SJCRH30 (cell line): Measurements from ENCODE around the gene VEZF1. TPM values are rescaled to one million over a fixed set of nuclear protein-coding genes. Genes with fewer than 3 reads are reported as not detected.
A peak's percentile ranks its signal among the peaks of the same experiment; 100 is the strongest.

Source experiments
- DNase-seq, 2 experiments: peaks; one replicate each; pipeline ENCODE4 v3.0.0-alpha.2; 2015 to 2020
- H3K27ac ChIP-seq: fragments of 250-450 bp; sonication (Bioruptor Pico); 2 replicates; pipeline ENCODE4 v1.5.1; 2020; ENCODE audit warnings: mild to moderate bottlenecking, moderate library complexity
- H3K27me3 ChIP-seq: fragments of 250-450 bp; sonication (Bioruptor Pico); 2 replicates; pipeline ENCODE4 v1.5.1; 2020; ENCODE audit warnings: mild to moderate bottlenecking, moderate library complexity
- H3K36me3 ChIP-seq: fragments of 250-450 bp; sonication (Bioruptor Pico); 2 replicates; pipeline ENCODE4 v1.5.1; 2020; ENCODE audit warnings: mild to moderate bottlenecking, moderate library complexity
- H3K4me1 ChIP-seq: fragments of 250-450 bp; sonication (Bioruptor Pico); 2 replicates; pipeline ENCODE4 v1.5.1; 2020; ENCODE audit warnings: mild to moderate bottlenecking, moderate library complexity
- H3K4me3 ChIP-seq: fragments of 250-450 bp; sonication (Bioruptor Pico); 2 replicates; pipeline ENCODE4 v1.5.1; 2020; ENCODE audit warnings: mild to moderate bottlenecking, moderate library complexity
- H3K9me3 ChIP-seq: fragments of 250-450 bp; sonication (Bioruptor Pico); replicated peaks from 2 replicates; pipeline ENCODE4 v1.5.1; 2020; ENCODE audit warnings: mild to moderate bottlenecking, moderate library complexity
- total RNA-seq: library from RNA; depleted of rRNA; stranded (reverse); fragments of >200 nt; shearing (Covaris generic); gene quantifications from 2 replicates; pipeline ENCODE4 v1.2.3, GENCODE V29; 2014

The VEZF1 gene
- total RNA-seq, 1 experiment from 2014 or later, result 78.9 TPM

GRCh38 chr17:57940653-57941329 is 47.3 kb downstream of the VEZF1 start:
- DNase-seq, result no peak
- Histone ChIP-seq H3K4me3 (no peak overlapping the region), H3K27ac (peak overlapping the region; percentile 12; the same call in 1 of the 2 replicates), H3K36me3 (no peaks in the 10 kb centered on the region), H3K27me3 (no peaks in the 10 kb centered on the region), H3K4me1 (peaks cover 60% of the 10 kb centered on the region), H3K9me3 (no peaks in the 10 kb centered on the region)

- Histone ChIP-seq H3K27me3 (no peaks in the 10 kb centered on the region), H3K4me1 (peaks cover 59% of the 10 kb centered on the region), H3K27ac (peak overlapping the region; percentile 12; the same call in 1 of the 2 replicates), H3K36me3 (no peaks in the 10 kb centered on the region), H3K4me3 (no peak overlapping the region), H3K9me3 (no peaks in the 10 kb centered on the region)
- peak; percentile 50 to 74 for DNase-seq
These were observed 47.8 kb downstream of the VEZF1 start for GRCh38 chr17:57940231-57940630.

- Histone ChIP-seq H3K4me3 (no peak overlapping the region), H3K27me3 (no peaks in the 10 kb centered on the region), H3K27ac (peak overlapping the region; percentile 12; the same call in 1 of the 2 replicates), H3K9me3 (no peaks in the 10 kb centered on the region), H3K4me1 (peaks cover 59% of the 10 kb centered on the region), H3K36me3 (no peaks in the 10 kb centered on the region)
- DNase-seq, result peak in 1 of 2 experiments; percentile 41
These were observed 48.3 kb downstream of the VEZF1 start for GRCh38 chr17:57939797-57940196.

GRCh38 chr17:57938061-57938502 is 50.0 kb downstream of the VEZF1 start:
- DNase-seq, result no peak
- Histone ChIP-seq H3K36me3 (no peaks in the 10 kb centered on the region), H3K27me3 (no peaks in the 10 kb centered on the region), H3K4me1 (peaks cover 48% of the 10 kb centered on the region), H3K9me3 (no peaks in the 10 kb centered on the region), H3K27ac (no peak overlapping the region), H3K4me3 (no peak overlapping the region)

- DNase-seq, result no peak
- no peak overlapping the region for H3K4me3 ChIP-seq
- peaks cover 44% of the 10 kb centered on the region for H3K4me1 ChIP-seq
- no peak overlapping the region for H3K27ac ChIP-seq
- no peaks in the 10 kb centered on the region for H3K36me3 ChIP-seq
- no peaks in the 10 kb centered on the region for H3K9me3 ChIP-seq
- H3K27me3 ChIP-seq, result no peaks in the 10 kb centered on the region
These were observed 50.6 kb downstream of the VEZF1 start for GRCh38 chr17:57937492-57937891.

GRCh38 chr17:57935833-57936807 is 51.9 kb downstream of the VEZF1 start:
- Histone ChIP-seq H3K27ac (peak overlapping the region; percentile 71), H3K9me3 (no peaks in the 10 kb centered on the region), H3K4me3 (peak overlapping the region; percentile 26), H3K36me3 (no peaks in the 10 kb centered on the region), H3K27me3 (no peaks in the 10 kb centered on the region), H3K4me1 (peaks cover 34% of the 10 kb centered on the region)
- DNase-seq, result peak in 1 of 2 experiments; percentile 61

GRCh38 chr17:57931488-57932137 is 56.4 kb downstream of the VEZF1 start:
- H3K4me3 ChIP-seq, result no peak overlapping the region
- DNase-seq, result no peak
- no peaks in the 10 kb centered on the region for H3K9me3 ChIP-seq
- H3K27me3 ChIP-seq, result no peaks in the 10 kb centered on the region
- H3K27ac ChIP-seq, result no peak overlapping the region
- H3K4me1 ChIP-seq, result peaks cover 32% of the 10 kb centered on the region
- no peaks in the 10 kb centered on the region for H3K36me3 ChIP-seq

- Histone ChIP-seq H3K27me3 (no peaks in the 10 kb centered on the region), H3K36me3 (no peaks in the 10 kb centered on the region), H3K9me3 (no peaks in the 10 kb centered on the region), H3K27ac (no peak overlapping the region), H3K4me3 (no peak overlapping the region), H3K4me1 (peaks cover 36% of the 10 kb centered on the region)
- DNase-seq, result no peak
These were observed 57.8 kb downstream of the VEZF1 start for GRCh38 chr17:57930239-57930638.

- DNase-seq, result no peak
These were observed 58.7 kb downstream of the VEZF1 start for GRCh38 chr17:57929386-57929785.

GRCh38 chr17:57928928-57929327 is 59.1 kb downstream of the VEZF1 start:
- no peaks in the 10 kb centered on the region for H3K9me3 ChIP-seq
- no peak for DNase-seq
- no peak overlapping the region for H3K27ac ChIP-seq
- H3K4me3 ChIP-seq, result no peak overlapping the region
- H3K27me3 ChIP-seq, result no peaks in the 10 kb centered on the region
- H3K36me3 ChIP-seq, result no peaks in the 10 kb centered on the region
- H3K4me1 ChIP-seq, result peaks cover 41% of the 10 kb centered on the region

More at GRCh38 chr17:57929386-57929785, 58.7 kb downstream of the VEZF1 start:
- no peaks in the 10 kb centered on the region for H3K27me3 ChIP-seq
- no peak overlapping the region for H3K27ac ChIP-seq
- H3K4me1 ChIP-seq, result peaks cover 36% of the 10 kb centered on the region
- H3K9me3 ChIP-seq, result no peaks in the 10 kb centered on the region
- H3K36me3 ChIP-seq, result no peaks in the 10 kb centered on the region
- no peak overlapping the region for H3K4me3 ChIP-seq

- no peaks in the 10 kb centered on the region for H3K36me3 ChIP-seq
- peak; percentile 84 to 92 for DNase-seq
- peaks cover 42% of the 10 kb centered on the region for H3K4me1 ChIP-seq
- no peaks in the 10 kb centered on the region for H3K27me3 ChIP-seq
- H3K4me3 ChIP-seq, result no peak overlapping the region
- no peaks in the 10 kb centered on the region for H3K9me3 ChIP-seq
- peak overlapping the region; percentile 52 for H3K27ac ChIP-seq
These were observed 60.9 kb downstream of the VEZF1 start for GRCh38 chr17:57927048-57927723.

GRCh38 chr17:57926723-57927047 is 61.4 kb downstream of the VEZF1 start:
- Histone ChIP-seq H3K27me3 (no peaks in the 10 kb centered on the region), H3K4me1 (peaks cover 43% of the 10 kb centered on the region), H3K4me3 (no peak overlapping the region), H3K27ac (peak overlapping the region; percentile 52), H3K36me3 (no peaks in the 10 kb centered on the region), H3K9me3 (no peaks in the 10 kb centered on the region)
- DNase-seq, result no peak

GRCh38 chr17:57925361-57925990 is 62.6 kb downstream of the VEZF1 start:
- Histone ChIP-seq H3K27ac (peak overlapping the region; percentile 58), H3K27me3 (no peaks in the 10 kb centered on the region), H3K4me3 (no peak overlapping the region), H3K4me1 (peaks cover 47% of the 10 kb centered on the region), H3K9me3 (no peaks in the 10 kb centered on the region), H3K36me3 (no peaks in the 10 kb centered on the region)
- peak; percentile 95 to 98 for DNase-seq

- peak overlapping the region; percentile 58 for H3K27ac ChIP-seq
- no peaks in the 10 kb centered on the region for H3K36me3 ChIP-seq
- no peaks in the 10 kb centered on the region for H3K9me3 ChIP-seq
- no peaks in the 10 kb centered on the region for H3K27me3 ChIP-seq
- DNase-seq, result peak; percentile 63 to 76
- H3K4me3 ChIP-seq, result no peak overlapping the region
- H3K4me1 ChIP-seq, result peaks cover 55% of the 10 kb centered on the region
These were observed 63.4 kb downstream of the VEZF1 start for GRCh38 chr17:57924677-57925076.
